GM12878 (cell line): ENCODE measurements around the gene HCN4. TPM values are rescaled to one million over a fixed set of nuclear protein-coding genes. Genes with fewer than 3 reads are reported as not detected.
"Not testable (repeated sequence)": the region's sequence is repeated elsewhere in the genome, so short reads cannot be mapped to it uniquely, and the experiment has no call there.

Experiments
- ATAC-seq: fragments of 200-7000 bp; cut with Tn5 transposase; 3 replicates; pipeline ENCODE4 v1.9.1; 2020; ENCODE audit warnings: mild to moderate bottlenecking, moderate library complexity
- BruUV-seq: library from RNA; stranded (reverse); fragments of 400-500 nt; replicated peaks from 2 replicates; lab custom pipeline; 2021; lab: Mats Ljungman, UMichigan
- CTCF ChIA-PET: fragments of 300-600 bp; sonication (Branson Sonifier 250); formaldehyde crosslinking; extraction: SDS; loops from one replicate; lab custom pipeline; 2021; ENCODE audit warnings: inconsistent platforms; lab: Yijun Ruan, JAX
- POLR2A ChIA-PET: fragments of 350-600 bp; formaldehyde crosslinking; extraction: SDS; loops from one replicate; lab custom pipeline; 2021; ENCODE audit warnings: inconsistent platforms; lab: Charles Lee
- RAD21 ChIA-PET: fragments of 300-600 bp; sonication (Branson Sonifier 250); formaldehyde crosslinking; loops from one replicate; lab custom pipeline; 2023; ENCODE audit warnings: antibody characterized with exemption; ENCODE audit not compliant: unreplicated experiment; lab: Charles Lee
- SMC1A ChIA-PET: fragments of 300-600 bp; sonication (Branson Sonifier 250); formaldehyde crosslinking; loops from one replicate; lab custom pipeline; 2023; ENCODE audit not compliant: unreplicated experiment, uncharacterized antibody; lab: Charles Lee
- DNase-seq: peaks from one replicate; pipeline ENCODE4 v3.0.0-alpha.2; 2011; ENCODE audit warnings: low read depth, low spot score
- FAIRE-seq: peaks from 3 replicates; lab custom pipeline; 2011; peaks lifted over from hg19 to GRCh38; lab: Jason Lieb, UNC
- H2AFZ ChIP-seq: 2 replicates; pipeline ENCODE4 v1.6.0; 2011; ENCODE audit warnings: low read depth, low read length, control low read depth; ENCODE audit not compliant: control insufficient read depth
- H3K27ac ChIP-seq: 2 replicates; pipeline ENCODE4 v1.5.1; 2011; ENCODE audit warnings: control low read depth; ENCODE audit not compliant: control insufficient read depth, insufficient read depth
- H3K27me3 ChIP-seq, 2 experiments: replicated peaks in 1 of 2; 2 replicates each; pipeline versions ENCODE4 v1.6.0 to v1.6.1; 2011; ENCODE audit warnings: low read length in 1 of 2; ENCODE audit not compliant: control insufficient read depth in 2 of 2, insufficient read depth in 2 of 2
- H3K36me3 ChIP-seq, 2 experiments: 2 replicates each; pipeline ENCODE4 v1.5.1; 2011; ENCODE audit warnings: low read length in 1 of 2; ENCODE audit not compliant: control insufficient read depth in 2 of 2, insufficient read depth in 2 of 2
- H3K4me1 ChIP-seq: 2 replicates; pipeline ENCODE4 v1.6.1; 2011; ENCODE audit warnings: mild to moderate bottlenecking, low read length, moderate library complexity, mixed read lengths; ENCODE audit not compliant: control insufficient read depth, insufficient read depth
- H3K4me2 ChIP-seq: 2 replicates; pipeline ENCODE4 v1.6.0; 2011; ENCODE audit warnings: control low read depth; ENCODE audit not compliant: control insufficient read depth, insufficient read depth
- H3K4me3 ChIP-seq: fragments of 200-600 bp; sonication (generic); 2 replicates; pipeline ENCODE4 v1.5.1; 2016
- H3K79me2 ChIP-seq: 2 replicates; pipeline ENCODE4 v1.6.0; 2011; ENCODE audit warnings: low read length; ENCODE audit not compliant: control insufficient read depth, insufficient read depth
- H3K9ac ChIP-seq: 2 replicates; pipeline ENCODE4 v1.8.0; 2011; ENCODE audit warnings: low read length, control low read depth, mixed read lengths; ENCODE audit not compliant: control insufficient read depth, insufficient read depth
- H3K9me3 ChIP-seq: replicated peaks from 3 replicates; pipeline ENCODE4 v1.5.1; 2011; ENCODE audit warnings: mild to moderate bottlenecking, low read length; ENCODE audit not compliant: control insufficient read depth, insufficient read depth
- H4K20me1 ChIP-seq: 2 replicates; pipeline ENCODE4 v1.6.0; 2011; ENCODE audit not compliant: control insufficient read depth, insufficient read depth
- CUX1 ChIP-seq: IDR thresholded peaks from 2 replicates; pipeline ENCODE4 v1.6.1; 2012; ENCODE audit warnings: improper control_type of control experiment, low read depth, low read length; ENCODE audit not compliant: insufficient replicate concordance
- HDGF ChIP-seq: fragments of 450-650 bp; IDR thresholded peaks from 2 replicates; pipeline ENCODE4 v1.6.1; 2016; ENCODE audit warnings: antibody characterized with exemption
- IKZF2 ChIP-seq, 2 experiments: fragments of 450-650 bp; IDR thresholded peaks; 2 replicates each; pipeline ENCODE4 v1.6.1; 2017; ENCODE audit warnings: mild to moderate bottlenecking in 2 of 2, moderate library complexity in 2 of 2
- NRF1 ChIP-seq: conservative IDR thresholded peaks from 2 replicates; pipeline ENCODE4 v1.6.1; 2011; ENCODE audit warnings: mild to moderate bottlenecking, low read depth, low read length, improper control_type of control experiment
- POLR2AphosphoS2 ChIP-seq: IDR thresholded peaks from 2 replicates; pipeline ENCODE4 v1.6.1; 2011; ENCODE audit warnings: low read depth, mild to moderate bottlenecking, low read length, improper control_type of control experiment, moderate library complexity
- PRDM15 ChIP-seq: fragments of 450-650 bp; formaldehyde crosslinking; IDR thresholded peaks from 2 replicates; pipeline ENCODE4 v1.4.0; 2020; ENCODE audit warnings: mild to moderate bottlenecking, moderate library complexity
- SMARCA5 ChIP-seq: fragments of 450-650 bp; IDR thresholded peaks from 2 replicates; pipeline ENCODE4 v1.6.1; 2017; ENCODE audit warnings: mild to moderate bottlenecking
- SMC3 ChIP-seq: IDR thresholded peaks from 2 replicates; pipeline ENCODE4 v1.6.1; 2011; ENCODE audit warnings: low read length, improper control_type of control experiment, borderline replicate concordance
- SREBF1 ChIP-seq: IDR thresholded peaks from 2 replicates; pipeline ENCODE4 v1.6.1; 2012; ENCODE audit warnings: mild to moderate bottlenecking, low read length
- STAT3 ChIP-seq: IDR thresholded peaks from 2 replicates; pipeline ENCODE4 v1.6.1; 2011; ENCODE audit warnings: low read depth, low read length, improper control_type of control experiment
- ZNF622 ChIP-seq: fragments of 450-650 bp; IDR thresholded peaks from 2 replicates; pipeline ENCODE4 v1.6.1; 2017; ENCODE audit warnings: mild to moderate bottlenecking, inconsistent platforms
- WGBS: methylation state at CpG from one replicate; pipeline ENCODE4 v1.1.6; 2016; ENCODE audit warnings: low lambda C conversion rate; ENCODE audit not compliant: insufficient replicate concordance, insufficient coverage; ENCODE audit errors: missing lambda C conversion rate; 5-methylcytosine and 5-hydroxymethylcytosine counted together
- in situ Hi-C: fragments of 300-500 bp; cut with MboI; formaldehyde crosslinking; loops from 9 replicates; pipeline ENCODE4 v1.14.3; 2018; ENCODE audit warnings: mixed read lengths
- intact Hi-C: fragments of 100-400 bp; cut with micrococcal nuclease; formaldehyde crosslinking; loops from one replicate; pipeline ENCODE4 v1.14.2; 2022; ENCODE audit not compliant: unreplicated experiment
- polyA plus RNA-seq, 11 experiments: library from polyadenylated mRNA; depleted of rRNA in 4 of 11; unstranded in 6 of 11; stranded (reverse) in 5 of 11; fragments of >200 nt; fragmentation: Nextera tagmentation in 4 of 11; fragmentation: Illumina TruSeq in 1 of 11; extraction: Ambion mirVana in 4 of 11; extraction: Trizol in 1 of 11; gene quantifications; 1 replicate in 1 of 11; 2 replicates in 10 of 11; pipeline versions ENCODE4 v1.2.1 to v1.2.3, GENCODE V29; 2011 to 2016; ENCODE audit warnings: inconsistent platforms in 2 of 11, missing spikeins in 2 of 11, low read depth in 1 of 11
- total RNA-seq, 4 experiments: library from RNA; depleted of rRNA in 3 of 4; stranded (reverse); fragments of >200 nt in 3 of 4; fragmentation: Illumina TruSeq in 1 of 4; extraction: Trizol in 1 of 4; gene quantifications; 2 replicates each; pipeline versions ENCODE4 v1.2.1 to v1.2.3, GENCODE V29; 2013 to 2021

Gene HCN4
- total and polyA plus RNA-seq, 10 of the 15 experiments (the other 5 are each of a cell fraction or from before 2014, with no cell fraction given) = 0.03 to 0.10 TPM; not detected in 8

GRCh38 chr15:73303636-73304035 lies 65.1 kb downstream of the HCN4 start:
- no TSS peak for BruUV-seq
- Histone ChIP-seq H3K27ac (no peak overlapping the region), H3K36me3 (no peaks in the 10 kb centered on the region), H3K79me2 (no peaks in the 10 kb centered on the region), H3K4me1 (no peaks in the 10 kb centered on the region), H3K4me2 (no peak overlapping the region), H3K9ac (no peak overlapping the region), H3K9me3 (no peaks in the 10 kb centered on the region), H3K4me3 (no peak overlapping the region), H2AFZ (no peak overlapping the region), H4K20me1 (no peaks in the 10 kb centered on the region), H3K27me3 (no peaks in the 10 kb centered on the region)
- TF ChIP-seq SMC3 (no peak), ZNF622 (no peak), CUX1 (no peak), SREBF1 (no peak), PRDM15 (CRISPR knock-in tag) (no peak), SMARCA5 (no peak), NRF1 (no peak), POLR2AphosphoS2 (no peak), STAT3 (no peak), HDGF (no peak), IKZF2 (IDR thresholded peaks at IDR 0.05) (no peak)
- intact Hi-C loops = no loop called here
- FAIRE-seq (no peak), ATAC-seq (no peak), DNase-seq (no peak)
- POLR2A ChIA-PET = no interaction called here
- SMC1A ChIA-PET = no interaction called here
- in situ Hi-C loops = loop anchor here (10.0 kb wide), 1 partner anchor 391 kb away; no protein-coding TSS in a partner anchor
- CTCF ChIA-PET = no interaction called here
- 59% methylated on average over 5 of the region's 5 CpGs for WGBS
- RAD21 ChIA-PET = no interaction called here

GRCh38 chr15:73300286-73300685 lies 68.5 kb downstream of the HCN4 start:
- intact Hi-C loops, ATAC-seq, H3K9me3 ChIP-seq, H3K36me3 ChIP-seq, H3K4me3 ChIP-seq, H3K79me2 ChIP-seq, H4K20me1 ChIP-seq, POLR2A ChIA-PET, FAIRE-seq, RAD21 ChIA-PET, BruUV-seq, H3K9ac ChIP-seq, DNase-seq, H2AFZ ChIP-seq, H3K4me1 ChIP-seq, H3K4me2 ChIP-seq, H3K27ac ChIP-seq, H3K27me3 ChIP-seq, SMC1A ChIA-PET: not testable (repeated sequence)
- in situ Hi-C loops = loop anchor here (10.0 kb wide), 1 partner anchor 395 kb away; no protein-coding TSS in a partner anchor
- CTCF ChIA-PET = interaction anchor here (1.5 kb wide), 1 partner anchor 59 kb away, joined by 4 read pairs; no protein-coding TSS in a partner anchor
- 55% methylated on average over 11 of the region's 11 CpGs for WGBS
